Measurements from ENCODE around the gene GOLM1. TPM values are rescaled to one million over a fixed set of nuclear protein-coding genes. Genes with fewer than 3 reads are reported as not detected.
A peak's percentile ranks its signal among the peaks of the same experiment; 100 is the strongest.

Gene GOLM1
- total and polyA plus RNA-seq, 2 of the 4 experiments (the other 2 are of a cell fraction) = 54.8 to 59.2 TPM

GRCh38 chr9:86079865-86080469, 19.4 kb downstream of the GOLM1 start:
- Histone ChIP-seq H3K27ac (ENCODE audit: insufficient read depth, low read length) (no peak overlapping the region), H2AK9ac (replicated peaks; ENCODE audit: low read depth, low read length, poor library complexity) (no peak overlapping the region), H4K5ac (ENCODE audit: low read depth, low read length) (no peak overlapping the region), H3K4me2 (ENCODE audit: low read depth, low read length) (no peak overlapping the region), H3K36me3 (ENCODE audit: control insufficient read depth, insufficient read depth, low read length) (peaks cover 12% of the 10 kb centered on the region), H3K56ac (ENCODE audit: extremely low read depth, insufficient read depth, low read length) (no peak overlapping the region), H4K91ac (ENCODE audit: insufficient read depth, low read depth, low read length) (no peak overlapping the region), H3K4me1 (ENCODE audit: control insufficient read depth, insufficient read depth, low read length) (peaks cover 2% of the 10 kb centered on the region), H4K8ac (ENCODE audit: low read depth in 2 of 2, low read length in 2 of 2) (no peak overlapping the region), H3K14ac (replicated peaks; ENCODE audit: low read depth, low read length) (no peak overlapping the region), H3K9me1 (ENCODE audit: insufficient read depth, low read length) (peaks cover 6% of the 10 kb centered on the region; the same call in 1 of the 2 replicates), H3K18ac (ENCODE audit: low read depth, low read length) (no peak overlapping the region), H2AK5ac (ENCODE audit: low read depth, low read length) (no peak overlapping the region), H2AFZ (replicated peaks; ENCODE audit: low read length, poor library complexity) (no peak overlapping the region), H3K4ac (ENCODE audit: low read depth, low read length) (no peak overlapping the region), H3K9me3 (ENCODE audit: control insufficient read depth, insufficient read depth, low read length) (no peaks in the 10 kb centered on the region), H3K4me3 (ENCODE audit: insufficient read depth, low read depth, low read length) (no peak overlapping the region), H3K79me1 (ENCODE audit: low read depth in 1 of 2, low read length in 2 of 2) (peaks cover 0 to 4% of the 10 kb centered on the region in 2 experiments; a peak in 1 of 4 replicates), H3K9ac (ENCODE audit: low read depth, low read length) (no peak overlapping the region), H2BK20ac (ENCODE audit: low read depth, low read length) (no peak overlapping the region), H3K23ac (ENCODE audit: low read depth, low read length) (no peak overlapping the region), H4K20me1 (ENCODE audit: insufficient read depth, low read length) (no peaks in the 10 kb centered on the region), H2BK15ac (ENCODE audit: low read depth, low read length) (no peak overlapping the region), H2BK120ac (ENCODE audit: low read depth, low read length) (no peak overlapping the region), H2BK5ac (ENCODE audit: low read depth, low read length, poor library complexity, severe bottlenecking) (no peak overlapping the region), H3K27me3 (ENCODE audit: control insufficient read depth, insufficient read depth, low read length) (no peaks in the 10 kb centered on the region)
- BruUV-seq (replicated peaks) = no TSS peak
- in situ Hi-C loops (cut with MboI; ENCODE audit: low sequenced_read_pairs) = no loop called here
- intact Hi-C loops (cut with micrococcal nuclease) = no loop called here
- no CpG with 5 or more reads among the region's 5 CpGs for WGBS, 2 experiments (ENCODE audit: extremely low coverage in 2 of 2, insufficient read length in 1 of 2)
- DNase-seq = no peak
- ChIA-PET CTCF (no interaction called here), POLR2A (ENCODE audit: unreplicated experiment) (no interaction called here)
- peak; percentile 35; the same call in 1 of the 2 replicates for ATAC-seq (ENCODE audit: low read depth)
- TF ChIP-seq CEBPB (IDR thresholded peaks at IDR 0.05; ENCODE audit: low read depth, low read length) = no peak
- no peak for TF ChIP-seq USF2 (IDR thresholded peaks at IDR 0.05; ENCODE audit: low read depth, low read length)
- TF ChIP-seq, protein P1, sequence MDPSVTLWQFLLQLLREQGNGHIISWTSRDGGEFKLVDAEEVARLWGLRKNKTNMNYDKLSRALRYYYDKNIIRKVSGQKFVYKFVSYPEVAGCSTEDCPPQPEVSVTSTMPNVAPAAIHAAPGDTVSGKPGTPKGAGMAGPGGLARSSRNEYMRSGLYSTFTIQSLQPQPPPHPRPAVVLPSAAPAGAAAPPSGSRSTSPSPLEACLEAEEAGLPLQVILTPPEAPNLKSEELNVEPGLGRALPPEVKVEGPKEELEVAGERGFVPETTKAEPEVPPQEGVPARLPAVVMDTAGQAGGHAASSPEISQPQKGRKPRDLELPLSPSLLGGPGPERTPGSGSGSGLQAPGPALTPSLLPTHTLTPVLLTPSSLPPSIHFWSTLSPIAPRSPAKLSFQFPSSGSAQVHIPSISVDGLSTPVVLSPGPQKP (IDR thresholded peaks at IDR 0.05; ENCODE audit: borderline replicate concordance, low read depth, low read length) = no peak
- TF ChIP-seq RCOR1 (IDR thresholded peaks at IDR 0.05; ENCODE audit: insufficient replicate concordance, low read length) = no peak
- TF ChIP-seq MAZ (IDR thresholded peaks at IDR 0.05; ENCODE audit: borderline replicate concordance, low read depth, low read length) = no peak
- no peak for TF ChIP-seq NFE2L2 (IDR thresholded peaks at IDR 0.05; ENCODE audit: low read depth, low read length)
- no peak for TF ChIP-seq POLR2A (IDR thresholded peaks at IDR 0.05; ENCODE audit: low read depth, low read length)
- TF ChIP-seq, protein P2, sequence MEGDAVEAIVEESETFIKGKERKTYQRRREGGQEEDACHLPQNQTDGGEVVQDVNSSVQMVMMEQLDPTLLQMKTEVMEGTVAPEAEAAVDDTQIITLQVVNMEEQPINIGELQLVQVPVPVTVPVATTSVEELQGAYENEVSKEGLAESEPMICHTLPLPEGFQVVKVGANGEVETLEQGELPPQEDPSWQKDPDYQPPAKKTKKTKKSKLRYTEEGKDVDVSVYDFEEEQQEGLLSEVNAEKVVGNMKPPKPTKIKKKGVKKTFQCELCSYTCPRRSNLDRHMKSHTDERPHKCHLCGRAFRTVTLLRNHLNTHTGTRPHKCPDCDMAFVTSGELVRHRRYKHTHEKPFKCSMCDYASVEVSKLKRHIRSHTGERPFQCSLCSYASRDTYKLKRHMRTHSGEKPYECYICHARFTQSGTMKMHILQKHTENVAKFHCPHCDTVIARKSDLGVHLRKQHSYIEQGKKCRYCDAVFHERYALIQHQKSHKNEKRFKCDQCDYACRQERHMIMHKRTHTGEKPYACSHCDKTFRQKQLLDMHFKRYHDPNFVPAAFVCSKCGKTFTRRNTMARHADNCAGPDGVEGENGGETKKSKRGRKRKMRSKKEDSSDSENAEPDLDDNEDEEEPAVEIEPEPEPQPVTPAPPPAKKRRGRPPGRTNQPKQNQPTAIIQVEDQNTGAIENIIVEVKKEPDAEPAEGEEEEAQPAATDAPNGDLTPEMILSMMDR (conservative IDR thresholded peaks at IDR 0.05; ENCODE audit: low read depth, low read length) = no peak
- no peak for TF ChIP-seq RFX5 (IDR thresholded peaks at IDR 0.05; ENCODE audit: low read depth, low read length)
- no peak for TF ChIP-seq FOS (IDR thresholded peaks at IDR 0.05; ENCODE audit: low read depth, low read length)
- TF ChIP-seq MAFK (IDR thresholded peaks at IDR 0.05; ENCODE audit: low read depth, low read length) = no peak
- no peak for TF ChIP-seq MXI1 (IDR thresholded peaks at IDR 0.05; ENCODE audit: borderline replicate concordance, low read depth, low read length)
- no peak for TF ChIP-seq BHLHE40 (IDR thresholded peaks at IDR 0.05; ENCODE audit: low read depth, low read length)
- no peak for TF ChIP-seq RAD21 (IDR thresholded peaks at IDR 0.05; ENCODE audit: low read length)
- no peak for TF ChIP-seq CHD1 (IDR thresholded peaks at IDR 0.05; ENCODE audit: low read depth, low read length)
- TF ChIP-seq SMC3 (IDR thresholded peaks at IDR 0.05; ENCODE audit: low read depth, low read length) = no peak
- dilution Hi-C loops (cut with HindIII; ENCODE audit: low sequenced_read_pairs, unreplicated experiment) = no loop called here

All from IMR-90 (cell line).